ENCODE results near the gene MEX3A.

Gene MEX3A

GRCh38 chr1:156082309-156083091, at the start of gene MEX3A:
TSS of gene MEX3A (minus strand) at chr1:156082465. CDS start at chr1:156081998, 467 bp downstream.
- no peak for TF ChIP-seq CTCF (conservative IDR thresholded peaks at IDR 0.05; ENCODE audit: low read depth, low read length)
- peak; percentile 65 for DNase-seq (ENCODE audit: low read depth)
- peak within 1 kb of the TSS; percentile 80 for H3K4me3 ChIP-seq (ENCODE audit: low read depth, low read length)

GRCh38 chr1:156130578-156130942, 48.3 kb upstream of the MEX3A start:
- TF ChIP-seq CTCF (conservative IDR thresholded peaks at IDR 0.05; ENCODE audit: low read depth, low read length): no peak
- H3K4me3 ChIP-seq (ENCODE audit: low read depth, low read length): no peak overlapping the region
- no peak for DNase-seq (ENCODE audit: low read depth)

- H3K4me3 ChIP-seq (ENCODE audit: low read depth, low read length): no peak overlapping the region
- TF ChIP-seq CTCF (conservative IDR thresholded peaks at IDR 0.05; ENCODE audit: low read depth, low read length): peak; percentile 98
- DNase-seq (ENCODE audit: low read depth): peak; percentile 96
These were observed 47.7 kb upstream of the MEX3A start for GRCh38 chr1:156129687-156130577.

- TF ChIP-seq CTCF (conservative IDR thresholded peaks at IDR 0.05; ENCODE audit: low read depth, low read length): no peak
- H3K4me3 ChIP-seq (ENCODE audit: low read depth, low read length): no peak overlapping the region
- DNase-seq (ENCODE audit: low read depth): peak; percentile 80
These were observed 46.7 kb upstream of the MEX3A start for GRCh38 chr1:156128654-156129597.

GRCh38 chr1:156128308-156128653, 46.0 kb upstream of the MEX3A start:
- no peak for DNase-seq (ENCODE audit: low read depth)
- H3K4me3 ChIP-seq (ENCODE audit: low read depth, low read length): no peak overlapping the region
- no peak for TF ChIP-seq CTCF (conservative IDR thresholded peaks at IDR 0.05; ENCODE audit: low read depth, low read length)

GRCh38 chr1:156126630-156127534, 44.6 kb upstream of the MEX3A start:
- no peak overlapping the region for H3K4me3 ChIP-seq (ENCODE audit: low read depth, low read length)
- DNase-seq (ENCODE audit: low read depth): peak; percentile 86
- TF ChIP-seq CTCF (conservative IDR thresholded peaks at IDR 0.05; ENCODE audit: low read depth, low read length): no peak

Data from choroid plexus epithelial cell (primary cell).